Suprapubic skin (tissue), 4 donors: ENCODE data around the gene CCDC106. TPM values are rescaled to one million over a fixed set of nuclear protein-coding genes. Genes with fewer than 3 reads are reported as not detected.

Source experiments
- DNase-seq, 2 donors: peaks; one replicate each; pipeline ENCODE4 v3.0.0-alpha.2; 2019; ENCODE audit warnings: low spot score in 2 of 2
- H3K27ac ChIP-seq: fragments of 200-600 bp; sonication (generic); one replicate; pipeline ENCODE4 v1.5.1; 2019
- H3K27me3 ChIP-seq: fragments of 200-600 bp; sonication (generic); one replicate; pipeline ENCODE4 v1.5.1; 2019
- H3K36me3 ChIP-seq: fragments of 200-600 bp; sonication (generic); one replicate; pipeline ENCODE4 v1.5.1; 2019
- H3K4me1 ChIP-seq: fragments of 200-600 bp; sonication (generic); one replicate; pipeline ENCODE4 v1.5.1; 2019
- H3K4me3 ChIP-seq: fragments of 200-600 bp; sonication (generic); one replicate; pipeline ENCODE4 v1.5.1; 2019; ENCODE audit warnings: mild to moderate bottlenecking
- H3K9me3 ChIP-seq: fragments of 200-600 bp; sonication (generic); one replicate; pipeline ENCODE4 v1.5.1; 2019
- EP300 ChIP-seq: sonication (generic); formaldehyde crosslinking; IDR thresholded peaks from one replicate; pipeline ENCODE4 v1.6.1; 2017; ENCODE audit warnings: antibody characterized with exemption
- POLR2A ChIP-seq, 2 donors: fragments of 450-650 bp; IDR thresholded peaks; one replicate each; pipeline ENCODE4 v1.6.1; 2017; ENCODE audit warnings: antibody characterized with exemption in 2 of 2, mild to moderate bottlenecking in 2 of 2, moderate library complexity in 2 of 2
- POLR2AphosphoS5 ChIP-seq, 3 donors: sonication (generic); formaldehyde crosslinking; IDR thresholded peaks; one replicate each; pipeline ENCODE4 v1.6.1; 2017; ENCODE audit warnings: antibody characterized with exemption in 3 of 3
- WGBS: methylation state at CpG from one replicate; pipeline ENCODE4 v1.1.5; 2018; 5-methylcytosine and 5-hydroxymethylcytosine counted together
- total RNA-seq, 4 donors: library from RNA; depleted of rRNA; stranded (reverse); fragments of >200 nt; gene quantifications; one replicate each; pipeline ENCODE4 v1.1.0, GENCODE V29; 2016
- TF ChIP-seq, protein P1 (sequence below), 2 donors: fragments of 200-600 bp in 1 of 2; fragments of 450-650 bp in 1 of 2; sonication (generic) in 1 of 2; IDR thresholded peaks; one replicate each; pipeline ENCODE4 v1.5.1; 2016 to 2019; ENCODE audit warnings: antibody characterized with exemption in 2 of 2, mild to moderate bottlenecking in 1 of 2, moderate library complexity in 1 of 2

The CCDC106 gene
- total RNA-seq, 4 donors from 2014 or later, result 6.2 to 18.3 (median 8.5) TPM

DNA sequence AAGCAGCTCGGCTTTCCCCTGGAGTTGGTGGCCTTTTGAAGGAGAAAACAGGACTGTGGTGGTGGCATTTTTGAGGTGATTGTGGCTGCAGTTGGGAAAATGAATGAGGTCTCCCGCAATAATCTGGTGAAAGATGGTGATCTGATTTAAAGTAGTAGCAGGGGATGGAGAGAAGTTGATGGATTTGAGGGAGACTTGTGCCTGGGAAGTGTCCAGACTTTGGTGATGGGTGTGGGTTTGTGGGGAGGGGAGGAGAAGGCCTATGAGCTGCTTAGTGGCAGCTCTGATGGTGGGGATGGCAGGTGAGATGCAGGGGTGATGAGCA lies 23.0 kb downstream of the CCDC106 start:
- 65% methylated on average over 2 of the region's 2 CpGs for WGBS
- Histone ChIP-seq H3K27me3 (no peaks in the 10 kb centered on the region), H3K4me3 (no peak overlapping the region), H3K36me3 (peaks cover 67% of the 10 kb centered on the region), H3K9me3 (no peaks in the 10 kb centered on the region), H3K4me1 (peaks cover 31% of the 10 kb centered on the region), H3K27ac (no peak overlapping the region)
- TF ChIP-seq, protein P1, sequence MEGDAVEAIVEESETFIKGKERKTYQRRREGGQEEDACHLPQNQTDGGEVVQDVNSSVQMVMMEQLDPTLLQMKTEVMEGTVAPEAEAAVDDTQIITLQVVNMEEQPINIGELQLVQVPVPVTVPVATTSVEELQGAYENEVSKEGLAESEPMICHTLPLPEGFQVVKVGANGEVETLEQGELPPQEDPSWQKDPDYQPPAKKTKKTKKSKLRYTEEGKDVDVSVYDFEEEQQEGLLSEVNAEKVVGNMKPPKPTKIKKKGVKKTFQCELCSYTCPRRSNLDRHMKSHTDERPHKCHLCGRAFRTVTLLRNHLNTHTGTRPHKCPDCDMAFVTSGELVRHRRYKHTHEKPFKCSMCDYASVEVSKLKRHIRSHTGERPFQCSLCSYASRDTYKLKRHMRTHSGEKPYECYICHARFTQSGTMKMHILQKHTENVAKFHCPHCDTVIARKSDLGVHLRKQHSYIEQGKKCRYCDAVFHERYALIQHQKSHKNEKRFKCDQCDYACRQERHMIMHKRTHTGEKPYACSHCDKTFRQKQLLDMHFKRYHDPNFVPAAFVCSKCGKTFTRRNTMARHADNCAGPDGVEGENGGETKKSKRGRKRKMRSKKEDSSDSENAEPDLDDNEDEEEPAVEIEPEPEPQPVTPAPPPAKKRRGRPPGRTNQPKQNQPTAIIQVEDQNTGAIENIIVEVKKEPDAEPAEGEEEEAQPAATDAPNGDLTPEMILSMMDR (IDR thresholded peaks at IDR 0.05), result no peak
- no peak for TF ChIP-seq EP300
- no peak for DNase-seq

DNA sequence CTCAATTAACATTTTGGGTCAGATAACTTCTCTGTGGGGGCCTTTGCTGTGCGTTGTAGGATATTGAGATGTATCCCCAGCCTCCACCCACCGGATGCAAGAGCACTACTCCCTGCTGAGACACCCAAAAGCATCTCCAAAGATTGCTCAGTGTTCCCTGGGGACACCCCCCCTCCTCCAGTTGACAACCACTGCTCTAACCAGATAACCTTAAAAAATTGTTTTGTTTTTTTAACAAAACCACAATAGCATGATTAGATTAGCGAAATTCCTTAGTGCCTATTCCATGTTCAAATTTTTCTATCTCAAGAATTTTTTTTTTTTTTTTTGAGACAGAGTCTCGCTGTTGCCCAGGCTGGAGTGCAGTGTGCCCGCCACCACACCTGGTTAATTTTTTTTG lies 24.4 kb downstream of the CCDC106 start:
- no peak for DNase-seq
- Histone ChIP-seq H3K4me1 (peaks cover 40% of the 10 kb centered on the region), H3K27me3 (no peaks in the 10 kb centered on the region), H3K27ac (no peak overlapping the region), H3K9me3 (no peaks in the 10 kb centered on the region), H3K36me3 (peaks cover 53% of the 10 kb centered on the region), H3K4me3 (no peak overlapping the region)
- TF ChIP-seq POLR2A (IDR thresholded peaks at IDR 0.05) (no peak), POLR2AphosphoS5 (IDR thresholded peaks at IDR 0.05) (no peak), EP300 (no peak)
- TF ChIP-seq, protein P1 (IDR thresholded peaks at IDR 0.05), result no peak
- 84% methylated on average over 5 of the region's 5 CpGs for WGBS

DNA sequence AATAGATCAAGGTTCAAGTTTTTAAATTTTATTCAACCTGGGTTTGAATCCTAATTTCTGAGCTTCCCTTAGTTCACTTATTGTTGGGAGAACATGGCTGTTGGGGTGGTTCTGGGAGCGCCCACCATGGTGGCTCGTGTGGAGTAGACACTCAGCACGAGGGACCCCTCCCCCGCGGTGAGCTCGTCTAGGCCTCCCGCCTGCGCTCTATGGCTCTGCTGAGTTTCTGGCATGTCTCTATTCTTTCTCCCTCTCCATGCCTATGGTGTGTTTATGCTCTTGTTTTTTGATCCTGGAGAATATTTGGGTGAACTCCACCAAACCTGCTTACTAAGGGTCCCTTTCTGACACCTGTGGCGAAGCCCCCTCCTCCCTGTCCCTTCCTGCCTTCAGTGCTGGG lies 25.5 kb downstream of the CCDC106 start:
- no peak for DNase-seq
- no peak for TF ChIP-seq EP300
- TF ChIP-seq POLR2A (IDR thresholded peaks at IDR 0.05), result no peak
- TF ChIP-seq POLR2AphosphoS5 (IDR thresholded peaks at IDR 0.05), result no peak
- TF ChIP-seq, protein P1 (IDR thresholded peaks at IDR 0.05), result no peak
- H3K27ac ChIP-seq, result no peak overlapping the region
- H3K27me3 ChIP-seq, result no peaks in the 10 kb centered on the region
- peaks cover 42% of the 10 kb centered on the region for H3K4me1 ChIP-seq
- H3K4me3 ChIP-seq, result no peak overlapping the region
- WGBS, result 67% methylated on average over 9 of the region's 9 CpGs
- H3K9me3 ChIP-seq, result no peaks in the 10 kb centered on the region
- H3K36me3 ChIP-seq, result peaks cover 49% of the 10 kb centered on the region

DNA sequence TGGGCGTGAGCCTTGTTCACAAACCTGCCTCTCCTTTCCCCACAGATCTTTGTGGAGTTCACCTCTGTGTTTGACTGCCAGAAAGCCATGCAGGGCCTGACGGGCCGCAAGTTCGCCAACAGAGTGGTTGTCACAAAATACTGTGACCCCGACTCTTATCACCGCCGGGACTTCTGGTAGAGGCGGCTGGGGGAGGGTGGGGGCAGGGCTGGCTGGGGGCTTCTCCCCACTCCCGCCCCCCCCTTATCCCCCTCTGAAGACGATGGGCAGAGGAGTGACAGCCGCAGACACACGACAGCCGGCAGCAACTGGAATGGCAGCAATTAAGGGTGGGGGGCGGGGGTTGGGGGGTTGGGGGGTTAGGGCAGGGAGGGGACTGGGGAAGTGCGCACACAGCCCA lies 25.9 kb downstream of the CCDC106 start:
- H3K27ac ChIP-seq, result no peak overlapping the region
- no peak for DNase-seq
- TF ChIP-seq, protein P1 (IDR thresholded peaks at IDR 0.05), result no peak
- no peak for TF ChIP-seq POLR2AphosphoS5 (IDR thresholded peaks at IDR 0.05)
- TF ChIP-seq EP300, result no peak
- TF ChIP-seq POLR2A (IDR thresholded peaks at IDR 0.05), result no peak
- H3K27me3 ChIP-seq, result no peaks in the 10 kb centered on the region
- peak overlapping the region; percentile 91 for H3K4me3 ChIP-seq
- H3K4me1 ChIP-seq, result peaks cover 46% of the 10 kb centered on the region
- WGBS, result 72% methylated on average over 15 of the region's 15 CpGs
- peaks cover 49% of the 10 kb centered on the region for H3K36me3 ChIP-seq
- no peaks in the 10 kb centered on the region for H3K9me3 ChIP-seq

DNA sequence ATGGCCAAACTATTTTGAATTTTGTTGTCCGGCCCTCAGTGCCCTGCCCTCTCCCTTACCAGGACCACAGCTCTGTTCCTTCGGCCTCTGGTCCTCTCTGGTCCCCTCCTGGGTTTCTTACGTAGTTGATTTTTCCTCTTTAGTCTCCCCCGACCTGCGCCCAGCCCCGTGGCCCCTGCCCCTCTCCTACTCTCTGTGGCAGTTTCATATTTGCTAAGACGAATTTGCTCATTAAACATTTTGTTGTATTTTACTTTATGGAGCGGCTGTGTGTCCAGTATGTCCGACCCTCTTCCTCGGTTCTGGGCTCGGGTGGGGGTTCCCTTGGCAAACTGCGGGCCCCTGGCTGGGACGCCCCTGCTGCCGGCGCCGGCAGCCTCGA lies 26.4 kb downstream of the CCDC106 start:
- H3K4me1 ChIP-seq, result peaks cover 51% of the 10 kb centered on the region

More for the DNA sequence above, 26.4 kb downstream of the CCDC106 start:
- DNase-seq, result no peak
- peak overlapping the region; percentile 91 for H3K4me3 ChIP-seq
- H3K36me3 ChIP-seq, result peaks cover 49% of the 10 kb centered on the region
- H3K9me3 ChIP-seq, result no peaks in the 10 kb centered on the region
- peak overlapping the region; percentile 91 for H3K27ac ChIP-seq
- H3K27me3 ChIP-seq, result no peaks in the 10 kb centered on the region
- WGBS, result 28% methylated on average over 15 of the region's 17 CpGs
- no peak for TF ChIP-seq POLR2A (IDR thresholded peaks at IDR 0.05)
- TF ChIP-seq, protein P1 (IDR thresholded peaks at IDR 0.05), result no peak
